ENCODE results near the gene OTUB2. TPM values are rescaled to one million over a fixed set of nuclear protein-coding genes. Genes with fewer than 3 reads are reported as not detected.

OTUB2 gene
- total RNA-seq, 1 experiment from 2014 or later = 3.4 TPM

- DNase-seq (ENCODE audit: low read depth, low spot score) (no peak), ATAC-seq (no peak; the same call in 1 of the 2 replicates)
- BruUV-seq (replicated peaks) = no TSS peak
- intact Hi-C loops (cut with micrococcal nuclease; ENCODE audit: unreplicated experiment) = no loop called here
- no peaks in the 10 kb centered on the region for H3K4me1 ChIP-seq (ENCODE audit: control insufficient read depth, insufficient read depth, low read length)
- no peak overlapping the region for H3K4me3 ChIP-seq (ENCODE audit: low read depth in 2 of 2, low read length in 2 of 2)
- POLR2A ChIA-PET = no interaction called here
- no peak overlapping the region for H3K27ac ChIP-seq (ENCODE audit: low read length)
- CTCF ChIA-PET = no interaction called here
- no peaks in the 10 kb centered on the region for H3K27me3 ChIP-seq (ENCODE audit: control insufficient read depth, insufficient read depth, low read length)
- no peaks in the 10 kb centered on the region for H3K9me3 ChIP-seq (ENCODE audit: control insufficient read depth, insufficient read depth, low read depth, low read length)
- no peaks in the 10 kb centered on the region; the same call in 1 of the 2 replicates for H3K36me3 ChIP-seq (ENCODE audit: control insufficient read depth, insufficient read depth, low read length)
- TF ChIP-seq POLR2AphosphoS5 (IDR thresholded peaks at IDR 0.05; ENCODE audit: low read depth, low read length) (no peak), CTCF (IDR thresholded peaks at IDR 0.05) (no peak), TCF7L2 (IDR thresholded peaks at IDR 0.05; ENCODE audit: low read depth, low read length) (no peak), SIN3A (IDR thresholded peaks at IDR 0.05; ENCODE audit: borderline replicate concordance, insufficient read depth, low read depth, low read length) (no peak), REST (IDR thresholded peaks at IDR 0.05; ENCODE audit: insufficient read depth in 1 of 2, low read depth in 2 of 2, low read length in 1 of 2) (no peak)
- in situ Hi-C loops (cut with HindIII; ENCODE audit: low pct_unique_long_range_greater_than_20kb, low sequenced_read_pairs) = no loop called here
Measured at GRCh38 chr14:94043111-94043755, 17.1 kb downstream of the OTUB2 start.

- in situ Hi-C loops (cut with HindIII; ENCODE audit: low pct_unique_long_range_greater_than_20kb, low sequenced_read_pairs) = no loop called here
- intact Hi-C loops (cut with micrococcal nuclease; ENCODE audit: unreplicated experiment) = no loop called here
- DNase-seq (ENCODE audit: low read depth, low spot score) (no peak), ATAC-seq (0 out of 2 replicates have a peak, but pooled peaks have one; percentile 27)
- TF ChIP-seq SIN3A (IDR thresholded peaks at IDR 0.05; ENCODE audit: borderline replicate concordance, insufficient read depth, low read depth, low read length) = no peak
- TF ChIP-seq TCF7L2 (IDR thresholded peaks at IDR 0.05; ENCODE audit: low read depth, low read length) = no peak
- TF ChIP-seq POLR2AphosphoS5 (IDR thresholded peaks at IDR 0.05; ENCODE audit: low read depth, low read length) = no peak
- TF ChIP-seq REST (IDR thresholded peaks at IDR 0.05; ENCODE audit: insufficient read depth in 1 of 2, low read depth in 2 of 2, low read length in 1 of 2) = no peak
- TF ChIP-seq CTCF (IDR thresholded peaks at IDR 0.05) = no peak
- no peaks in the 10 kb centered on the region for H3K4me1 ChIP-seq (ENCODE audit: control insufficient read depth, insufficient read depth, low read length)
- ChIA-PET CTCF (no interaction called here), POLR2A (no interaction called here)
- H3K27ac ChIP-seq (ENCODE audit: low read length) = no peak overlapping the region
- H3K36me3 ChIP-seq (ENCODE audit: control insufficient read depth, insufficient read depth, low read length) = no peaks in the 10 kb centered on the region; the same call in 1 of the 2 replicates
- no peak overlapping the region for H3K4me3 ChIP-seq (ENCODE audit: low read depth in 2 of 2, low read length in 2 of 2)
- BruUV-seq (replicated peaks) = no TSS peak
- H3K9me3 ChIP-seq (ENCODE audit: control insufficient read depth, insufficient read depth, low read depth, low read length) = no peaks in the 10 kb centered on the region
- H3K27me3 ChIP-seq (ENCODE audit: control insufficient read depth, insufficient read depth, low read length) = no peaks in the 10 kb centered on the region
Measured at GRCh38 chr14:94043756-94044475, 17.8 kb downstream of the OTUB2 start.
